HG03060 (cell line): ENCODE results near the gene ATP8B3.
"Not testable (repeated sequence)": the region's sequence is repeated elsewhere in the genome, so short reads cannot be mapped to it uniquely, and the experiment has no call there.

Source experiments
- ATAC-seq: cut with Tn5 transposase; IDR thresholded peaks from one replicate; pipeline ENCODE4 v1.9.1; 2021; ENCODE audit warnings: low read depth, moderate number of reproducible peaks; ENCODE audit not compliant: unreplicated experiment

The ATP8B3 gene

GRCh38 chr19:1774989-1775772 lies 36.9 kb downstream of the ATP8B3 start:
- no peak for ATAC-seq

GRCh38 chr19:1773184-1773583 lies 38.9 kb downstream of the ATP8B3 start:
- no peak for ATAC-seq

- ATAC-seq: no peak
Measured at GRCh38 chr19:1770866-1771576, 41.1 kb downstream of the ATP8B3 start.

- no peak for ATAC-seq
Measured at GRCh38 chr19:1769645-1769985, 42.5 kb downstream of the ATP8B3 start.

GRCh38 chr19:1768918-1769644 lies 43.0 kb downstream of the ATP8B3 start:
- no peak for ATAC-seq

GRCh38 chr19:1768248-1768647 lies 43.8 kb downstream of the ATP8B3 start:
- no peak for ATAC-seq

- ATAC-seq: no peak
Measured at GRCh38 chr19:1767464-1767933, 44.6 kb downstream of the ATP8B3 start.

- ATAC-seq: no peak
Measured at GRCh38 chr19:1766800-1767352, 45.2 kb downstream of the ATP8B3 start.

- ATAC-seq: no peak
Measured at GRCh38 chr19:1765904-1766799, 45.9 kb downstream of the ATP8B3 start.

GRCh38 chr19:1765232-1765903 lies 46.7 kb downstream of the ATP8B3 start:
- no peak for ATAC-seq

GRCh38 chr19:1764729-1765128 lies 47.3 kb downstream of the ATP8B3 start:
- no peak for ATAC-seq

GRCh38 chr19:1763648-1764639 lies 48.1 kb downstream of the ATP8B3 start:
- ATAC-seq: no peak

GRCh38 chr19:1762243-1763117 lies 49.6 kb downstream of the ATP8B3 start:
- no peak for ATAC-seq

- no peak for ATAC-seq
Measured at GRCh38 chr19:1761528-1762242, 50.4 kb downstream of the ATP8B3 start.

GRCh38 chr19:1760786-1761527 lies 51.1 kb downstream of the ATP8B3 start:
- ATAC-seq: not testable (repeated sequence)

- ATAC-seq: no peak
Measured at GRCh38 chr19:1760020-1760419, 52.1 kb downstream of the ATP8B3 start.
